ENCODE measurements around the gene ZDHHC8. TPM values are rescaled to one million over a fixed set of nuclear protein-coding genes. Genes with fewer than 3 reads are reported as not detected.

The ZDHHC8 gene
- total and polyA plus RNA-seq, 2 experiments from 2014 or later, result 30.3 to 53.4 TPM

DNA sequence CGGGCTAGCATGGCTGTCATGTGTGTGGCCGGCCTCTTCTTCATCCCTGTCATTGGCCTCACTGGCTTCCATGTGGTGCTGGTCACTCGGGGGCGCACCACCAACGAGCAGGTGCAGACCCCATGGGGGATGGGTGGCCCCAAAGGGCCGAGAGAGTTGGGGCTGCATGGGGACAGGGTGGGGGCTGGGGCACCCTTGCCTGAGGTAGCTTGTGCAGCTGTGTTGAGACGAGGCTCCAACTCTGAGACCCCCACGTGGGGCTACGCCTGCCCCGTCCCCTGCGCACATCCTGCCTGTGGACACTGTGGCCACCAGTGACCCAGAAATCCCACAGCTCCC lies 8.5 kb downstream of the ZDHHC8 start:
- Histone ChIP-seq H3K27me3 (no peaks in the 10 kb centered on the region), H3K9me3 (ENCODE audit: low read depth) (no peaks in the 10 kb centered on the region)

DNA sequence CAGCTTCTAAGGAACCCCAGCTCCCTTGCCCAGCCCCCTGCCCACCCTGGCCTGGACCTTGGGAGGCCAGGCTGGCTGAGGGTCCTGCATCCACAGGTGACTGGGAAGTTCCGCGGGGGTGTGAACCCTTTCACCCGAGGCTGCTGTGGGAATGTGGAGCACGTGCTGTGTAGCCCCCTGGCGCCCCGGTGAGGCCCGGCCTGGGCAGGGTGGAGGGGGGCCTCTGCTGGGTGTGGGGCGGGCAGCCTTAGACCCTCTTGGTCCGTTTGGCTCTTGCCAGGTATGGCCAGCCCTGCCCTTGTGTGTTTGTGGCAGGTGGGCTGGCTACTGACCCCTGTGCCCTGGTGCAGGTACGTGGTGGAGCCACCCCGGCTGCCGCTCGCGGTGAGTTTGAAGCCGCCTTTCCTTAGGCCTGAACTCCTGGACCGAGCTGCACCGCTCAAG lies 8.9 kb downstream of the ZDHHC8 start:
- H3K9me3 ChIP-seq (ENCODE audit: low read depth), result no peaks in the 10 kb centered on the region
- no peak overlapping the region for H3K27ac ChIP-seq
- H3K27me3 ChIP-seq, result no peaks in the 10 kb centered on the region
- peaks cover 28% of the 10 kb centered on the region for H3K4me1 ChIP-seq (ENCODE audit: low read depth)
- no peaks in the 10 kb centered on the region for H3K36me3 ChIP-seq
- H3K4me3 ChIP-seq, result no peak overlapping the region
- TF ChIP-seq, protein P1, sequence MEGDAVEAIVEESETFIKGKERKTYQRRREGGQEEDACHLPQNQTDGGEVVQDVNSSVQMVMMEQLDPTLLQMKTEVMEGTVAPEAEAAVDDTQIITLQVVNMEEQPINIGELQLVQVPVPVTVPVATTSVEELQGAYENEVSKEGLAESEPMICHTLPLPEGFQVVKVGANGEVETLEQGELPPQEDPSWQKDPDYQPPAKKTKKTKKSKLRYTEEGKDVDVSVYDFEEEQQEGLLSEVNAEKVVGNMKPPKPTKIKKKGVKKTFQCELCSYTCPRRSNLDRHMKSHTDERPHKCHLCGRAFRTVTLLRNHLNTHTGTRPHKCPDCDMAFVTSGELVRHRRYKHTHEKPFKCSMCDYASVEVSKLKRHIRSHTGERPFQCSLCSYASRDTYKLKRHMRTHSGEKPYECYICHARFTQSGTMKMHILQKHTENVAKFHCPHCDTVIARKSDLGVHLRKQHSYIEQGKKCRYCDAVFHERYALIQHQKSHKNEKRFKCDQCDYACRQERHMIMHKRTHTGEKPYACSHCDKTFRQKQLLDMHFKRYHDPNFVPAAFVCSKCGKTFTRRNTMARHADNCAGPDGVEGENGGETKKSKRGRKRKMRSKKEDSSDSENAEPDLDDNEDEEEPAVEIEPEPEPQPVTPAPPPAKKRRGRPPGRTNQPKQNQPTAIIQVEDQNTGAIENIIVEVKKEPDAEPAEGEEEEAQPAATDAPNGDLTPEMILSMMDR (IDR thresholded peaks at IDR 0.05; ENCODE audit: low read depth, low read length), result no peak
- DNase-seq (ENCODE audit: low read depth in 1 of 2, low spot score in 1 of 2), result no peak

More for the DNA sequence above, 8.5 kb downstream of the ZDHHC8 start:
- TF ChIP-seq, protein P1 (IDR thresholded peaks at IDR 0.05; ENCODE audit: low read depth, low read length), result no peak
- Histone ChIP-seq H3K4me3 (no peak overlapping the region), H3K36me3 (no peaks in the 10 kb centered on the region), H3K4me1 (ENCODE audit: low read depth) (peaks cover 32% of the 10 kb centered on the region), H3K27ac (no peak overlapping the region)
- DNase-seq (ENCODE audit: low read depth in 1 of 2, low spot score in 1 of 2), result no peak

DNA sequence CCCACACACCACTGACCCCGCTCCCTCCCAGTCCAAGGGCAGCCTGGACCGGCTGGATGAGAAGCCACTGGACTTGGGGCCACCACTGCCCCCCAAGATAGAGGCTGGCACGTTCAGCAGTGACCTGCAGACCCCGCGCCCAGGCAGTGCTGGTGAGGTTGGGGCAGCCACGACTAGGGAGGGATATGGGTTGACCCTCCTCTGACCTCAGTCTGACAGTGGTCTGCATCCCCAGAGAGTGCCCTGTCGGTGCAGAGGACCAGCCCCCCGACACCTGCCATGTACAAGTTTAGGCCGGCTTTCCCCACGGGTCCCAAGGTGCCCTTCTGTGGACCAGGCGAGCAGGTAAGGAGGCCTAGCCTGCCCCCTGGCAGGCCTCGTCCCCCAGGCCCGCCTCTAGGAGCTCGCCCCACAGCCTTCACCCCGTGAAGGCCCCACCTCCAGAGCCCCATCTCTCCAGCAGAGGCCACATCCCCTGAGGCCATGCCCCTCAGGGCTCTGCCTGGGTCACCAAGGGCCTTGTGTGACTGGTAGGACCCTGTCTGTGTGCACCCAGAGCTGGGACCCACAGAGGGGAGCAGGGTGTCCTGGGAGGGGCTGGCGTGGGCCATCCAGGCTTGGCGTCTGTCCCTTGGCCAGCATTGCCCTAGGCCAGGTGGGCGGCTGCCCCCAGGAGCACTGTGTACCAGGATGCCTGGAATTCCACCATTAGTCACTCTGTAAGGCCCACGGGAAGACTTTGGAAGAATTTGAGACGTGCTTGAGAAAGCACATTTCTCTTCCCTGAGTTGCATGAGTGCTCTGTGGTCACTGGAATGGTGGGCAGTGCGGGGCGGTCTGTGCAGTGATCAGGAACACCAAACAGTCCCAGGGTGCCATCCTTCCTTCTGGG lies 9.8 kb downstream of the ZDHHC8 start:
- peak in 1 of 2 donors; percentile 49 for DNase-seq (ENCODE audit: low read depth in 1 of 2, low spot score in 1 of 2)
- Histone ChIP-seq H3K9me3 (ENCODE audit: low read depth) (no peaks in the 10 kb centered on the region), H3K4me1 (ENCODE audit: low read depth) (peaks cover 23% of the 10 kb centered on the region), H3K27ac (no peak overlapping the region), H3K36me3 (no peaks in the 10 kb centered on the region), H3K4me3 (no peak overlapping the region), H3K27me3 (no peaks in the 10 kb centered on the region)
- TF ChIP-seq, protein P1 (IDR thresholded peaks at IDR 0.05; ENCODE audit: low read depth, low read length), result no peak

DNA sequence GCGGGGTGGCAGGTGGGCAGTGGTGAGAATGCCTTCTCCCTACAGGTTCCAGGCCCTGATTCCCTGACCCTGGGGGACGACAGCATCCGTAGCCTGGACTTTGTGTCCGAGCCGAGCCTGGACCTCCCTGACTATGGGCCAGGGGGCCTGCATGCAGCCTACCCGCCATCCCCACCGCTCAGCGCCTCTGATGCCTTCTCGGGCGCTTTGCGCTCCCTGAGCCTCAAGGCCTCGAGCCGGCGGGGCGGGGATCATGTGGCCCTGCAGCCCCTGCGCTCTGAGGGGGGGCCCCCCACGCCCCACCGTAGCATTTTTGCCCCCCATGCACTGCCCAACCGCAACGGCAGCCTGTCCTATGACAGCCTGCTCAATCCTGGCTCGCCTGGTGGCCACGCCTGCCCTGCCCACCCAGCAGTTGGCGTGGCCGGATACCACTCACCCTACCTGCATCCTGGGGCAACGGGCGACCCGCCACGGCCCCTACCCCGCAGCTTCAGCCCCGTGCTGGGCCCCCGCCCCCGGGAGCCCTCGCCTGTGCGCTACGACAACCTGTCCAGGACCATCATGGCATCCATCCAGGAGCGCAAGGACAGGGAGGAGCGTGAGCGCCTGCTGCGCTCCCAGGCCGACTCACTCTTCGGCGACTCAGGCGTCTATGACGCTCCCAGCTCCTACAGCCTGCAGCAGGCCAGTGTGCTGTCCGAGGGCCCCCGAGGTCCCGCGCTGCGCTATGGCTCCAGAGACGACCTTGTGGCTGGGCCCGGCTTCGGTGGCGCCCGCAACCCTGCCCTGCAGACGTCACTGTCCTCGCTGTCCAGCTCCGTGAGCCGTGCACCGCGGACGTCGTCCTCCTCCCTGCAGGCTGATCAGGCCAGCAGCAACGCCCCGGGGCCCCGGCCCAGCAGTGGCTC lies 11.4 kb downstream of the ZDHHC8 start:
- no peak overlapping the region for H3K4me3 ChIP-seq
- TF ChIP-seq, protein P1 (IDR thresholded peaks at IDR 0.05; ENCODE audit: low read depth, low read length), result no peak
- no peak for DNase-seq (ENCODE audit: low read depth in 1 of 2, low spot score in 1 of 2)
- no peaks in the 10 kb centered on the region for H3K9me3 ChIP-seq (ENCODE audit: low read depth)
- no peak overlapping the region for H3K27ac ChIP-seq
- H3K4me1 ChIP-seq (ENCODE audit: low read depth), result peaks cover 9% of the 10 kb centered on the region
- H3K36me3 ChIP-seq, result no peaks in the 10 kb centered on the region
- H3K27me3 ChIP-seq, result no peaks in the 10 kb centered on the region

DNA sequence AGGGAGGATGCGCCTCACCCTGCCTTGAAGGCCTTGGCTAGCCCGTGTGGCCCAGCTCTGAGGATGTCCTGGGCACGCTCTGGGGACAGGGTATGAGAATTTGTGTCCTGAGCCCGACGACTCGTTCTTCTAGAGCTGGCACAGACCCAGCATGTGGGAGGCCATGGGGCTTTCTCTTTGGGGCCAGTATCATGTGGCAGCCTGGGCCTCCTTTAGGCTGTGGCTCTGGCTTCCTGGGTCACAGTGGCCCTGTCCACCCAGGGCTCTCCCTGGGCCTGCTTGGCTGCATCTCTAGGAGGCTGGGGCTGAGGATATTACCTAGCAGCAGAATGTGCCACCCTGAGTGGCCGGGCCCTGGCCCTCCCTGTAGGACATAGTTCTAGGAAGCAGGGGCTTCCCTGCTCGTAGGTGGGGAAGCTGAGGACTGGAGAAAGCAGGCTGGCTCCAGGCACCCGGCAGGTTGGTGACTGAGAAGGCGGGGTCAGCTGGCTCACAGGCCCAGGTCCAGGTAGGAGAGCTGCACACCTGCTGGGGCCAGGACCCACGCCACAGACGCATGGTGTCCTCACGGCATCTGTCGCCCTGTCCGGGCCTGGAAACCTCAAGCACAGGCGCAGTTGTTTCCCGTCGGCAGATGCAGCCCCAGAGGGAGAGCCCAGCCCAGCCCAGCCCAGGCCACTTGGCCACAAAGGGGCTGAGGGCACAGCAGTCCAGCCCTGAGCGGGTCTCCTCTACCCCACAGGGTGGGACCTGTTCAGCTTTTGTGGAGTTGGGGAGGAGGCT lies 12.5 kb downstream of the ZDHHC8 start:
- H3K27ac ChIP-seq, result no peak overlapping the region
- TF ChIP-seq, protein P1 (IDR thresholded peaks at IDR 0.05; ENCODE audit: low read depth, low read length), result no peak
- no peaks in the 10 kb centered on the region for H3K9me3 ChIP-seq (ENCODE audit: low read depth)
- H3K4me1 ChIP-seq (ENCODE audit: low read depth), result no peaks in the 10 kb centered on the region
- DNase-seq (ENCODE audit: low read depth in 1 of 2, low spot score in 1 of 2), result no peak
- no peaks in the 10 kb centered on the region for H3K36me3 ChIP-seq
- H3K27me3 ChIP-seq, result no peaks in the 10 kb centered on the region
- H3K4me3 ChIP-seq, result no peak overlapping the region
